Duodenal mucosa (tissue), 2 donors: ENCODE measurements around the gene CDK2AP2.
A peak's percentile ranks its signal among the peaks of the same experiment; 100 is the strongest.
"Not testable (repeated sequence)": the region's sequence is repeated elsewhere in the genome, so short reads cannot be mapped to it uniquely, and the experiment has no call there.

Source experiments
- H3K27ac ChIP-seq: one replicate; pipeline ENCODE4 v1.7.0; 2013; ENCODE audit warnings: low read depth, low read length
- H3K27me3 ChIP-seq, 2 donors: one replicate each; pipeline ENCODE4 v1.7.0; 2013; ENCODE audit warnings: low read length in 2 of 2, control low read depth in 1 of 2; ENCODE audit not compliant: insufficient read depth in 2 of 2, control insufficient read depth in 1 of 2
- H3K36me3 ChIP-seq, 2 donors: one replicate each; pipeline ENCODE4 v1.7.0; 2013; ENCODE audit warnings: low read length in 2 of 2, control low read depth in 1 of 2; ENCODE audit not compliant: insufficient read depth in 2 of 2, control insufficient read depth in 1 of 2
- H3K4me1 ChIP-seq, 2 donors: one replicate each; pipeline ENCODE4 v1.7.0; 2013; ENCODE audit warnings: low read length in 2 of 2, control low read depth in 1 of 2; ENCODE audit not compliant: insufficient read depth in 2 of 2, control insufficient read depth in 1 of 2
- H3K4me3 ChIP-seq, 2 donors: one replicate each; pipeline ENCODE4 v1.7.0; 2013; ENCODE audit warnings: low read length in 2 of 2, low read depth in 1 of 2
- H3K9ac ChIP-seq, 2 donors: one replicate each; pipeline ENCODE4 v1.7.0; 2013; ENCODE audit warnings: low read length in 2 of 2, low read depth in 1 of 2
- H3K9me3 ChIP-seq, 2 donors: one replicate each; pipeline ENCODE4 v1.7.0; 2013; ENCODE audit warnings: low read length in 2 of 2, control low read depth in 1 of 2; ENCODE audit not compliant: control insufficient read depth in 1 of 2

CDK2AP2 gene

DNA sequence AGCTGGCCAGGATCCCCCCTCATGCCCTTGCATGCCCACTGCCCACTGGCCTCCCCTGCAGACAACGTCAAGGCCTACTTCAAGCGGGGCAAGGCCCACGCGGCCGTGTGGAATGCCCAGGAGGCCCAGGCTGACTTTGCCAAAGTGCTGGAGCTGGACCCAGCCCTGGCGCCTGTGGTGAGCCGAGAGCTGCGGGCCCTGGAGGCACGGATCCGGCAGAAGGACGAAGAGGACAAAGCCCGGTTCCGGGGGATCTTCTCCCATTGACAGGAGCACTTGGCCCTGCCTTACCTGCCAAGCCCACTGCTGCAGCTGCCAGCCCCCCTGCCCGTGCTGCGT lies 17.3 kb downstream of the CDK2AP2 start:
- no peaks in the 10 kb centered on the region for H3K27me3 ChIP-seq
- H3K27ac ChIP-seq, result no peak overlapping the region
- peaks cover 18 to 52% of the 10 kb centered on the region in 2 donors for H3K36me3 ChIP-seq

GRCh38 chr11:67489885-67490726 lies 17.9 kb downstream of the CDK2AP2 start:
- Histone ChIP-seq H3K4me1 (peaks cover 0 to 15% of the 10 kb centered on the region in 2 donors), H3K9me3 (no peaks in the 10 kb centered on the region), H3K9ac (no peak overlapping the region), H3K27me3 (no peaks in the 10 kb centered on the region), H3K36me3 (peaks cover 18 to 46% of the 10 kb centered on the region in 2 donors), H3K27ac (no peak overlapping the region), H3K4me3 (no peak overlapping the region)

More for the DNA sequence above, 17.3 kb downstream of the CDK2AP2 start:
- Histone ChIP-seq H3K9ac (no peak overlapping the region), H3K4me1 (peaks cover 0 to 12% of the 10 kb centered on the region in 2 donors), H3K4me3 (no peak overlapping the region), H3K9me3 (no peaks in the 10 kb centered on the region)

GRCh38 chr11:67489203-67489884 lies 18.6 kb downstream of the CDK2AP2 start:
- peaks cover under 1 to 23% of the 10 kb centered on the region in 2 donors for H3K4me1 ChIP-seq
- H3K9ac ChIP-seq, result no peak overlapping the region
- H3K27me3 ChIP-seq, result no peaks in the 10 kb centered on the region
- no peak overlapping the region for H3K27ac ChIP-seq
- H3K4me3 ChIP-seq, result no peak overlapping the region
- H3K9me3 ChIP-seq, result no peaks in the 10 kb centered on the region
- H3K36me3 ChIP-seq, result peaks cover 18 to 41% of the 10 kb centered on the region in 2 donors

- H3K4me3 ChIP-seq, result no peak overlapping the region
- H3K9me3 ChIP-seq, result no peaks in the 10 kb centered on the region
- H3K27me3 ChIP-seq, result no peaks in the 10 kb centered on the region
- no peak overlapping the region for H3K27ac ChIP-seq
- peaks cover 14 to 36% of the 10 kb centered on the region in 2 donors for H3K4me1 ChIP-seq
- peaks cover 13 to 24% of the 10 kb centered on the region in 2 donors for H3K36me3 ChIP-seq
- no peak overlapping the region for H3K9ac ChIP-seq
Measured at GRCh38 chr11:67486481-67487195, 21.3 kb downstream of the CDK2AP2 start.

- H3K27ac ChIP-seq, H3K9ac ChIP-seq, H3K9me3 ChIP-seq, H3K27me3 ChIP-seq, H3K4me3 ChIP-seq: not testable (repeated sequence)
- Histone ChIP-seq H3K4me1 (peaks cover 14 to 36% of the 10 kb centered on the region in 2 donors), H3K36me3 (peaks cover 7 to 18% of the 10 kb centered on the region in 2 donors)
Measured at GRCh38 chr11:67485873-67486361, 22.0 kb downstream of the CDK2AP2 start.

DNA sequence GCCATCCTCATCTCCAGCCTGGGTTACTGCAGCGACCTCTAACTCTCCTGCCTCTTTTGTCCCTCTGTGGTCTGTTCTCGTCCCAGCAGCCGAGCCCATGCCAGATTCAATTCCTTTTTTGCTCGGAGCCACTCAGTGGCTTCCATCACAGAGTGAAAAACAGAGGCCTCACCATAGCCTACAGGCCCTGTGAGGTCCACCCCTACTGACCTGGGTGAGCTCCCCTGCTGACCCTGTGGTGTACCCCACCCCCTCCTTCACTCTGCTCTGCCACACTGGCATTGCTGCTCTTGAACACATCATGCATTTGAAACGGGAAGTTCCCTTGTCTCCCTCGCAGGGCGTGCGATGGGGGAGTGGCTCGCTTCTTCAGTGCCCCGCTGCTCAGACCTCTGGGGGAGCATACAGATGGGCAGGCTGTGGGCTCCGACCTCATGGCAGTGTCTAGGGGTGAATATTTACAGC lies 23.1 kb downstream of the CDK2AP2 start:
- no peaks in the 10 kb centered on the region for H3K9me3 ChIP-seq
- no peak overlapping the region for H3K27ac ChIP-seq
- peaks cover 14 to 36% of the 10 kb centered on the region in 2 donors for H3K4me1 ChIP-seq
- peaks cover 4 to 12% of the 10 kb centered on the region in 2 donors for H3K36me3 ChIP-seq
- peak overlapping the region; percentile 39 to 66 for H3K9ac ChIP-seq
- H3K27me3 ChIP-seq, result no peaks in the 10 kb centered on the region
- H3K4me3 ChIP-seq, result peak overlapping the region in 1 of 2 donors; percentile 85

GRCh38 chr11:67483831-67484665 lies 23.9 kb downstream of the CDK2AP2 start:
- H3K27ac ChIP-seq, result peak overlapping the region; percentile 81
- peaks cover 14 to 36% of the 10 kb centered on the region in 2 donors for H3K4me1 ChIP-seq
- H3K9ac ChIP-seq, result peak overlapping the region; percentile 47 to 66
- no peaks in the 10 kb centered on the region for H3K9me3 ChIP-seq
- H3K36me3 ChIP-seq, result peaks cover 0 to 3% of the 10 kb centered on the region in 2 donors
- peak overlapping the region; percentile 73 to 85 for H3K4me3 ChIP-seq
- H3K27me3 ChIP-seq, result no peaks in the 10 kb centered on the region

DNA sequence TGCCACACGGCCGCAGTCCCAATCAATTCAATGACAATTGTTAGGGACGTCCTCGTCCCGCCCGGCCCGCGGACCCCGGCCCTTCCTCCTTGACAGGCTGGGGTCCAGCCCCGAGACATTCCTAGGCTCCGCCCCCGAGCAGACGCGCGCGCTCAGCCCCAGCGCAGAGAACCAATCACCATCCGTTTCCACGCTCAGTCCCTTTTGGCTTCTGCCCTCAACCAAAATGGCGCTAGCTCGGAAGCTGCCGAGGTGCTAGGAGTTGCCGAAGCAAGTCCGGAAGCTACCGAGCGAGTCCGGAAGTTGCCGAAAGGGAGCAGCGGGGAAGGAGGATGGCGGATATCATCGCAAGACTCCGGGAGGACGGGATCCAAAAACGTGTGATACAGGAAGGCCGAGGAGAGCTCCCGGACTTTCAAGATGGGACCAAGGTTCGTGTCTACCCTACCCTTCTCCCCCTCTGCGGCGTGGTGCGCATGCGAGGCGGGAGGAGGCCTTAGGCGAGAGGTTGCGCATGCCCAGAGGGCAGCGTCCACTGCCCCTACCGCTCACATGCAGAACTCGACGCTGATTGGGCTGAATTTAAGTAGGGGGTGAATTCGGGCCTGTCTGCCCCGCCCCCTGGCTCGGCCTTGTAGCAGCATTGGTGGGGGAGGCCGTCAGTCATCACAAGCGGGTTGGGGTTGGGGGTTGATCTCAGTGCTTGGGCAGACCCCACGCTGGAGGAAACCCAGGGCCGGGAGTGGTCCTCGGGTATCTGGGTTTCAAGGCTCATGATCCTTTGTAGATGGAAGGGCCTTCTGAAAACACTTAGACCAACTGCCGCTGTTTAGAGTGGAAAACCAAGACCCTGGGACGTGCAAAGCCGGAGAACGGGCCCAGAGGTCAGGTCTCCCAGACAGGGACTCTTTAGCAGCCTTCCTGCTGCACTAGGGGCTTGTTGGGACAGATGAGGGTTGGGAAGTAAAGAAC lies 24.8 kb downstream of the CDK2AP2 start, which contains the start of gene AIP:
Gene AIP (plus strand): TSS at position 200 of the 972 bp plus-strand sequence. CDS start 133 bp downstream, at position 333.
- no peaks in the 10 kb centered on the region for H3K27me3 ChIP-seq
- peak within 1 kb of the TSS; percentile 73 to 85 for H3K4me3 ChIP-seq
- peak within 1 kb of the TSS; percentile 81 for H3K27ac ChIP-seq
- H3K9ac ChIP-seq, result peak within 1 kb of the TSS; percentile 66 to 76
- no peaks in the 10 kb centered on the region for H3K9me3 ChIP-seq
- peaks cover 0 to 3% of the 10 kb centered on the region in 2 donors for H3K36me3 ChIP-seq
- peaks cover 14 to 36% of the 10 kb centered on the region in 2 donors for H3K4me1 ChIP-seq
